Liver (tissue), 3 donors: ENCODE data around the gene CLEC4G.

Experiments
- CTCF ChIP-seq: fragments of 150-350 bp; IDR thresholded peaks from 2 replicates; pipeline ENCODE4 v1.5.1; 2017; ENCODE audit warnings: improper control_type of control experiment, low read depth, low read length; ENCODE audit not compliant: missing input control
- EGR1 ChIP-seq, 2 donors: IDR thresholded peaks; 2 replicates each; pipeline ENCODE4 v1.6.1; 2016 to 2018; ENCODE audit warnings: antibody characterized with exemption in 2 of 2, low read depth in 2 of 2
- FOXA2 ChIP-seq: IDR thresholded peaks from 2 replicates; pipeline ENCODE4 v1.6.1; 2016; ENCODE audit warnings: antibody characterized with exemption
- RXRA ChIP-seq, 2 donors: IDR thresholded peaks; 2 replicates each; pipeline ENCODE4 v1.6.1; 2017 to 2018; ENCODE audit warnings: antibody characterized with exemption in 2 of 2, mild to moderate bottlenecking in 1 of 2
- ZBTB33 ChIP-seq: IDR thresholded peaks from 2 replicates; pipeline ENCODE4 v1.6.1; 2016; ENCODE audit warnings: antibody characterized with exemption
- TF ChIP-seq, protein P1 (sequence below): IDR thresholded peaks from 2 replicates; pipeline ENCODE4 v1.6.1; 2016; ENCODE audit warnings: antibody characterized with exemption, mild to moderate bottlenecking
- donor health status: healthy.
- donor health status: healthy.

GRCh38 chr19:7715671-7716070 is 16.2 kb downstream of the CLEC4G start:
- TF ChIP-seq EGR1 (IDR thresholded peaks at IDR 0.05; ENCODE audit: low read depth in 2 of 2) = no peak
- no peak for TF ChIP-seq CTCF
- no peak for TF ChIP-seq ZBTB33
- TF ChIP-seq RXRA (IDR thresholded peaks at IDR 0.05) = no peak
- TF ChIP-seq, protein P1, sequence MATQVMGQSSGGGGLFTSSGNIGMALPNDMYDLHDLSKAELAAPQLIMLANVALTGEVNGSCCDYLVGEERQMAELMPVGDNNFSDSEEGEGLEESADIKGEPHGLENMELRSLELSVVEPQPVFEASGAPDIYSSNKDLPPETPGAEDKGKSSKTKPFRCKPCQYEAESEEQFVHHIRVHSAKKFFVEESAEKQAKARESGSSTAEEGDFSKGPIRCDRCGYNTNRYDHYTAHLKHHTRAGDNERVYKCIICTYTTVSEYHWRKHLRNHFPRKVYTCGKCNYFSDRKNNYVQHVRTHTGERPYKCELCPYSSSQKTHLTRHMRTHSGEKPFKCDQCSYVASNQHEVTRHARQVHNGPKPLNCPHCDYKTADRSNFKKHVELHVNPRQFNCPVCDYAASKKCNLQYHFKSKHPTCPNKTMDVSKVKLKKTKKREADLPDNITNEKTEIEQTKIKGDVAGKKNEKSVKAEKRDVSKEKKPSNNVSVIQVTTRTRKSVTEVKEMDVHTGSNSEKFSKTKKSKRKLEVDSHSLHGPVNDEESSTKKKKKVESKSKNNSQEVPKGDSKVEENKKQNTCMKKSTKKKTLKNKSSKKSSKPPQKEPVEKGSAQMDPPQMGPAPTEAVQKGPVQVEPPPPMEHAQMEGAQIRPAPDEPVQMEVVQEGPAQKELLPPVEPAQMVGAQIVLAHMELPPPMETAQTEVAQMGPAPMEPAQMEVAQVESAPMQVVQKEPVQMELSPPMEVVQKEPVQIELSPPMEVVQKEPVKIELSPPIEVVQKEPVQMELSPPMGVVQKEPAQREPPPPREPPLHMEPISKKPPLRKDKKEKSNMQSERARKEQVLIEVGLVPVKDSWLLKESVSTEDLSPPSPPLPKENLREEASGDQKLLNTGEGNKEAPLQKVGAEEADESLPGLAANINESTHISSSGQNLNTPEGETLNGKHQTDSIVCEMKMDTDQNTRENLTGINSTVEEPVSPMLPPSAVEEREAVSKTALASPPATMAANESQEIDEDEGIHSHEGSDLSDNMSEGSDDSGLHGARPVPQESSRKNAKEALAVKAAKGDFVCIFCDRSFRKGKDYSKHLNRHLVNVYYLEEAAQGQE = no peak
- TF ChIP-seq FOXA2 = no peak
